ENCODE results near the gene MEGF6.
A peak's percentile ranks its signal among the peaks of the same experiment; 100 is the strongest.

DNA sequence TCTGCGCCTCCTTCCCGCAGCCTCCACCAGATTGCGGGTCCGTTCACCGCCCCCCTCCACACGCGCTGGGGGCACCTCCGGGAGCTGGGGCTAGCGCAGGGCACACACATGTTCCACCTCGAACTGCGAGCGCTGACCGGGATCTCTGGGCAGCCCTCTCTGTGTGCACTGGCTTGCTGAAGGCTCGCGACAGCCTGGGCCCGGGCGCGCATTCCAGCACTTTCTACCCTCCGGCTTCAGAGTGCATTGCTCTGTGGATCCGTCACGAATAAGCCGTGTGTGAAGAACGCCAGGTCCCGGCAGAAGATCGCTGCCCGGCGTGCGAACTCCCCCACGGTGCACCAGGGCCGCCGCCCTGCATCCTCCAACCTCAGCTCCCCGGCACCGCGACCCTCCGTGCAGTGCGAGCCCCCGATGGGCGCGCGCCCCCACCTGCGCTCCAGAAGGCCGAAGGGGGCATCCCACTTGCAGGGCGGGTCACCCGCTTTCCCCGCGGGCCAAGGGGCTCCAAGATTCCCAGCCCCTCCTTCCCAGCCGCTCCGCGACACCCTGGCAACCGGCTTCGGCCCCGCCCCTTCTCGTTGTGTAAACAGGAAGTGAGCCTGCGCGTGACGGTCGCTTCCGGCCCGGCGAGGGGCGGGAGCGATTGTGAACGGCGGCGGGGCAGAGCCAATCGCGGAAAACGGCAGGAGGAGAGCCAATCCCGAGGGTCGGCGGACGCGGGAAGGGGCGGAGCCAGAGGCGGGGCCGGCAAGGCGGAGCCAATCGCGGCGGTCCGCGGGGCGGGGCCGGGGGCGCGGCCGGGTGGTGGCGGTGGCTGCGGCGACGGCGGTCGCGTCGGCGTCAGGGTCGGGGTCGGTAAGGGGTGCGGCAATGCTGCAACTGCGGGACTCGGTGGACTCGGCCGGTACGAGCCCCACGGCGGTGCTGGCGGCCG lies 13.2 kb upstream of the MEGF6 start, which contains the start of gene TPRG1L:
- peak in 2 of 3 donors; percentile 22 to 80 for TF ChIP-seq POLR2AphosphoS5 (IDR thresholded peaks at IDR 0.05)
- TF ChIP-seq CTCF (IDR thresholded peaks at IDR 0.05) = no peak
- TF ChIP-seq EP300 (IDR thresholded peaks at IDR 0.05) = no peak

Measured in suprapubic skin (tissue), 4 donors.